GM21529 (cell line): ENCODE results near the gene DDX39A.

Source experiments
- ATAC-seq: cut with Tn5 transposase; IDR thresholded peaks from one replicate; pipeline ENCODE4 v1.9.1; 2021; ENCODE audit not compliant: unreplicated experiment

DDX39A gene

GRCh38 chr19:14434543-14435319 lies 15.6 kb upstream of the DDX39A start:
- no peak for ATAC-seq

- ATAC-seq, result peak; percentile 35
Measured at GRCh38 chr19:14433554-14434501, 14.7 kb upstream of the DDX39A start.

GRCh38 chr19:14432791-14433553 lies 13.8 kb upstream of the DDX39A start, which contains the start of gene PKN1:
PKN1 (plus strand) TSS chr19:14433306; CDS start chr19:14433522, 216 bp downstream.
- ATAC-seq, result peak; percentile 36

GRCh38 chr19:14430712-14431111 lies 11.6 kb upstream of the DDX39A start:
- no peak for ATAC-seq

- no peak for ATAC-seq
Measured at GRCh38 chr19:14428882-14429416, 9.8 kb upstream of the DDX39A start.

GRCh38 chr19:14427461-14427860 lies 8.3 kb upstream of the DDX39A start:
- no peak for ATAC-seq

- no peak for ATAC-seq
Measured at GRCh38 chr19:14425696-14426138, 6.6 kb upstream of the DDX39A start.

- peak; percentile 26 for ATAC-seq
Measured at GRCh38 chr19:14418856-14419105, 360 bp downstream of the DDX39A start.

- ATAC-seq, result no peak
Measured at GRCh38 chr19:14416817-14417231, 2.3 kb downstream of the DDX39A start.

GRCh38 chr19:14414926-14415690 lies 4.0 kb downstream of the DDX39A start:
- ATAC-seq, result no peak

GRCh38 chr19:14413693-14414181 lies 5.4 kb downstream of the DDX39A start:
- no peak for ATAC-seq

- no peak for ATAC-seq
Measured at GRCh38 chr19:14412996-14413692, 6.0 kb downstream of the DDX39A start.

GRCh38 chr19:14412324-14412995 lies 6.7 kb downstream of the DDX39A start:
- ATAC-seq, result no peak

- ATAC-seq, result no peak
Measured at GRCh38 chr19:14411938-14412245, 7.2 kb downstream of the DDX39A start.

- no peak for ATAC-seq
Measured at GRCh38 chr19:14411161-14411937, 7.8 kb downstream of the DDX39A start.

GRCh38 chr19:14410091-14411051 lies 8.8 kb downstream of the DDX39A start:
- ATAC-seq, result no peak
